Gastrocnemius medialis (tissue), 4 donors: ENCODE measurements around the gene RPAP3. TPM values are rescaled to one million over a fixed set of nuclear protein-coding genes. Genes with fewer than 3 reads are reported as not detected.

Experiments
- ATAC-seq, 2 donors: fragments of 150-250 bp; one replicate each; pipeline ENCODE4 v1.9.1; 2016
- DNase-seq, 2 donors: peaks; one replicate each; pipeline ENCODE4 v3.0.0-alpha.2; 2019
- H3K27ac ChIP-seq, 4 donors: fragments of 200-600 bp; sonication (generic); 1 replicate in 1 of 4; 2 replicates in 3 of 4; pipeline ENCODE4 v1.5.1; 2016 to 2018; ENCODE audit warnings: mild to moderate bottlenecking in 2 of 4, moderate library complexity in 1 of 4
- H3K27me3 ChIP-seq, 3 donors: fragments of 200-600 bp; sonication (generic) in 2 of 3; 1 replicate in 1 of 3; 2 replicates in 2 of 3; pipeline versions ENCODE4 v1.5.1 to v1.6.0; 2016 to 2019; ENCODE audit warnings: mild to moderate bottlenecking in 1 of 3, moderate library complexity in 1 of 3
- H3K36me3 ChIP-seq, 2 donors: fragments of 200-600 bp; sonication (generic) in 1 of 2; one replicate each; pipeline ENCODE4 v1.5.1; 2017 to 2018
- H3K4me1 ChIP-seq, 2 donors: fragments of 200-600 bp; sonication (generic) in 1 of 2; one replicate each; pipeline ENCODE4 v1.5.1; 2016 to 2017; ENCODE audit warnings: mild to moderate bottlenecking in 2 of 2
- H3K4me3 ChIP-seq, 4 donors: fragments of 200-600 bp; sonication (generic) in 3 of 4; 1 replicate in 1 of 4; 2 replicates in 3 of 4; pipeline ENCODE4 v1.5.1; 2016 to 2019; ENCODE audit warnings: mild to moderate bottlenecking in 2 of 4
- H3K9me3 ChIP-seq, 3 donors: fragments of 200-600 bp; sonication (generic) in 2 of 3; 1 replicate in 1 of 3; 2 replicates in 2 of 3; pipeline ENCODE4 v1.5.1; 2016 to 2019
- POLR2A ChIP-seq, 2 donors: fragments of 450-650 bp; IDR thresholded peaks; one replicate each; pipeline ENCODE4 v1.6.1; 2017; ENCODE audit warnings: antibody characterized with exemption in 2 of 2, mild to moderate bottlenecking in 2 of 2, moderate library complexity in 2 of 2
- in situ Hi-C, 4 donors: fragments of 200-750 bp; cut with MboI; loops; one replicate each; pipeline versions ENCODE4 v1.15.0 to v1.8.0; 2017; ENCODE audit warnings: low sequenced_read_pairs in 4 of 4
- intact Hi-C: fragments of 100-400 bp; cut with DNase I; formaldehyde crosslinking; loops from one replicate; pipeline ENCODE4 v1.15.1; 2023; ENCODE audit warnings: low total_unique reads
- total RNA-seq, 4 donors: library from RNA; depleted of rRNA; stranded (reverse); fragments of >200 nt; gene quantifications; one replicate each; pipeline versions ENCODE4 v1.1.0 to v1.2.3, GENCODE V29; 2016
- TF ChIP-seq, protein P1 (sequence below), 5 experiments: fragments of 450-650 bp in 3 of 5; fragments of 200-600 bp in 2 of 5; sonication (generic) in 2 of 5; IDR thresholded peaks in 4 of 5; conservative IDR thresholded peaks in 1 of 5; 1 replicate in 4 of 5; 2 replicates in 1 of 5; pipeline ENCODE4 v1.5.1; 2016 to 2019; ENCODE audit warnings: antibody characterized with exemption in 5 of 5, mild to moderate bottlenecking in 3 of 5, moderate library complexity in 3 of 5

Gene RPAP3
- total RNA-seq, 4 donors from 2014 or later, result 15.1 to 24.8 (median 20.5) TPM

GRCh38 chr12:47621960-47622359 lies 83.9 kb downstream of the RPAP3 start:
- ATAC-seq (no peak), DNase-seq (no peak)
- Histone ChIP-seq H3K27me3 (no peaks in the 10 kb centered on the region), H3K27ac (no peak overlapping the region), H3K4me3 (no peak overlapping the region), H3K36me3 (no peaks in the 10 kb centered on the region), H3K9me3 (no peaks in the 10 kb centered on the region), H3K4me1 (no peaks in the 10 kb centered on the region)
- intact Hi-C loops (no loop called here), in situ Hi-C loops (no loop called here)
- no peak for TF ChIP-seq POLR2A (IDR thresholded peaks at IDR 0.05)
- TF ChIP-seq, protein P1, sequence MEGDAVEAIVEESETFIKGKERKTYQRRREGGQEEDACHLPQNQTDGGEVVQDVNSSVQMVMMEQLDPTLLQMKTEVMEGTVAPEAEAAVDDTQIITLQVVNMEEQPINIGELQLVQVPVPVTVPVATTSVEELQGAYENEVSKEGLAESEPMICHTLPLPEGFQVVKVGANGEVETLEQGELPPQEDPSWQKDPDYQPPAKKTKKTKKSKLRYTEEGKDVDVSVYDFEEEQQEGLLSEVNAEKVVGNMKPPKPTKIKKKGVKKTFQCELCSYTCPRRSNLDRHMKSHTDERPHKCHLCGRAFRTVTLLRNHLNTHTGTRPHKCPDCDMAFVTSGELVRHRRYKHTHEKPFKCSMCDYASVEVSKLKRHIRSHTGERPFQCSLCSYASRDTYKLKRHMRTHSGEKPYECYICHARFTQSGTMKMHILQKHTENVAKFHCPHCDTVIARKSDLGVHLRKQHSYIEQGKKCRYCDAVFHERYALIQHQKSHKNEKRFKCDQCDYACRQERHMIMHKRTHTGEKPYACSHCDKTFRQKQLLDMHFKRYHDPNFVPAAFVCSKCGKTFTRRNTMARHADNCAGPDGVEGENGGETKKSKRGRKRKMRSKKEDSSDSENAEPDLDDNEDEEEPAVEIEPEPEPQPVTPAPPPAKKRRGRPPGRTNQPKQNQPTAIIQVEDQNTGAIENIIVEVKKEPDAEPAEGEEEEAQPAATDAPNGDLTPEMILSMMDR (IDR thresholded peaks at IDR 0.05 in 4 of 5, conservative IDR thresholded peaks at IDR 0.05 in 1 of 5), result no peak

GRCh38 chr12:47617476-47617875 lies 88.4 kb downstream of the RPAP3 start:
- H3K27me3 ChIP-seq, result no peaks in the 10 kb centered on the region
- in situ Hi-C loops (no loop called here), intact Hi-C loops (no loop called here)
- DNase-seq (no peak), ATAC-seq (no peak)
- no peak for TF ChIP-seq POLR2A (IDR thresholded peaks at IDR 0.05)
- TF ChIP-seq, protein P1 (IDR thresholded peaks at IDR 0.05 in 4 of 5, conservative IDR thresholded peaks at IDR 0.05 in 1 of 5), result no peak
- H3K36me3 ChIP-seq, result no peaks in the 10 kb centered on the region
- no peak overlapping the region for H3K27ac ChIP-seq
- H3K4me1 ChIP-seq, result no peaks in the 10 kb centered on the region
- H3K9me3 ChIP-seq, result peaks cover 0 to 5% (median 0%) of the 10 kb centered on the region in 3 donors
- H3K4me3 ChIP-seq, result no peak overlapping the region

- Histone ChIP-seq H3K4me3 (no peak overlapping the region), H3K27ac (no peak overlapping the region), H3K27me3 (no peaks in the 10 kb centered on the region), H3K4me1 (no peaks in the 10 kb centered on the region), H3K9me3 (peaks cover 0 to 5% (median 0%) of the 10 kb centered on the region in 3 donors), H3K36me3 (no peaks in the 10 kb centered on the region)
- intact Hi-C loops (no loop called here), in situ Hi-C loops (no loop called here)
- TF ChIP-seq, protein P1 (IDR thresholded peaks at IDR 0.05 in 4 of 5, conservative IDR thresholded peaks at IDR 0.05 in 1 of 5), result no peak
- TF ChIP-seq POLR2A (IDR thresholded peaks at IDR 0.05), result no peak
- no peak for ATAC-seq
- DNase-seq, result no peak
These were observed 89.4 kb downstream of the RPAP3 start for GRCh38 chr12:47616440-47616839.

DNA sequence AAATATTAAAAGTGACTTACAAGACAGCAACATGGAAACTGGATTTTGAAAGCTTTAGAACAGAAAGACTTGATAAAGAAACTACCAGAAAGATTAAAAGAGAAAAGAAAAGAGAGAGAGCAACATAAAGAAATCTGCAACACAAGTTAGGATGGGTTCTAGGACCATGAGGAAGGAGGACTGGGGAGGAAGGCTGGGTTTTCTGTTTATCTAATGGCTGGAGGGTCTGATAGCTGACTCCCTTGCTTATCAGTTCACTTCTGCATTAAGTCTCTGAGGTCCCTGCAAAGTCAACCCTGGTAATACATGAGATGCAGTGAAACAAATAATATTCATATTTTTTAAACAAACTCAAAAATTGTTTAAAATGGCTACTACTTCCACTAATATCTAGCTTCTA lies 90.1 kb downstream of the RPAP3 start:
- no peaks in the 10 kb centered on the region for H3K36me3 ChIP-seq
- no peaks in the 10 kb centered on the region for H3K27me3 ChIP-seq
- H3K4me3 ChIP-seq, result no peak overlapping the region
- ATAC-seq, result no peak
- H3K4me1 ChIP-seq, result no peaks in the 10 kb centered on the region
- intact Hi-C loops (no loop called here), in situ Hi-C loops (no loop called here)
- TF ChIP-seq POLR2A (IDR thresholded peaks at IDR 0.05), result no peak
- TF ChIP-seq, protein P1 (IDR thresholded peaks at IDR 0.05 in 4 of 5, conservative IDR thresholded peaks at IDR 0.05 in 1 of 5), result no peak
- H3K9me3 ChIP-seq, result peaks cover 0 to 5% (median 0%) of the 10 kb centered on the region in 3 donors
- no peak overlapping the region for H3K27ac ChIP-seq
- no peak for DNase-seq

- ATAC-seq (no peak), DNase-seq (no peak)
- intact Hi-C loops, result no loop called here
- peaks cover 0 to 5% (median 0%) of the 10 kb centered on the region in 3 donors for H3K9me3 ChIP-seq
- in situ Hi-C loops, result no loop called here
- H3K36me3 ChIP-seq, result no peaks in the 10 kb centered on the region
- H3K27ac ChIP-seq, result no peak overlapping the region
- no peak overlapping the region for H3K4me3 ChIP-seq
- H3K27me3 ChIP-seq, result no peaks in the 10 kb centered on the region
- H3K4me1 ChIP-seq, result no peaks in the 10 kb centered on the region
- TF ChIP-seq POLR2A (IDR thresholded peaks at IDR 0.05), result no peak
- TF ChIP-seq, protein P1 (IDR thresholded peaks at IDR 0.05 in 4 of 5, conservative IDR thresholded peaks at IDR 0.05 in 1 of 5), result no peak
These were observed 91.3 kb downstream of the RPAP3 start for GRCh38 chr12:47614521-47614920.
